VCaP (cell line): ENCODE measurements around the gene BBS7.

Experiments
- H3K27ac ChIP-seq: fragments of 450-650 bp; 2 replicates; pipeline ENCODE4 v1.5.1; 2017
- TF ChIP-seq, protein P1 (sequence below): fragments of 450-650 bp; conservative IDR thresholded peaks from 2 replicates; pipeline ENCODE4 v1.5.1; 2017; ENCODE audit warnings: mild to moderate bottlenecking, moderate library complexity

The BBS7 gene

GRCh38 chr4:121784401-121784800 lies 85.9 kb downstream of the BBS7 start:
- TF ChIP-seq, protein P1, sequence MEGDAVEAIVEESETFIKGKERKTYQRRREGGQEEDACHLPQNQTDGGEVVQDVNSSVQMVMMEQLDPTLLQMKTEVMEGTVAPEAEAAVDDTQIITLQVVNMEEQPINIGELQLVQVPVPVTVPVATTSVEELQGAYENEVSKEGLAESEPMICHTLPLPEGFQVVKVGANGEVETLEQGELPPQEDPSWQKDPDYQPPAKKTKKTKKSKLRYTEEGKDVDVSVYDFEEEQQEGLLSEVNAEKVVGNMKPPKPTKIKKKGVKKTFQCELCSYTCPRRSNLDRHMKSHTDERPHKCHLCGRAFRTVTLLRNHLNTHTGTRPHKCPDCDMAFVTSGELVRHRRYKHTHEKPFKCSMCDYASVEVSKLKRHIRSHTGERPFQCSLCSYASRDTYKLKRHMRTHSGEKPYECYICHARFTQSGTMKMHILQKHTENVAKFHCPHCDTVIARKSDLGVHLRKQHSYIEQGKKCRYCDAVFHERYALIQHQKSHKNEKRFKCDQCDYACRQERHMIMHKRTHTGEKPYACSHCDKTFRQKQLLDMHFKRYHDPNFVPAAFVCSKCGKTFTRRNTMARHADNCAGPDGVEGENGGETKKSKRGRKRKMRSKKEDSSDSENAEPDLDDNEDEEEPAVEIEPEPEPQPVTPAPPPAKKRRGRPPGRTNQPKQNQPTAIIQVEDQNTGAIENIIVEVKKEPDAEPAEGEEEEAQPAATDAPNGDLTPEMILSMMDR = no peak
- H3K27ac ChIP-seq = no peak overlapping the region

DNA sequence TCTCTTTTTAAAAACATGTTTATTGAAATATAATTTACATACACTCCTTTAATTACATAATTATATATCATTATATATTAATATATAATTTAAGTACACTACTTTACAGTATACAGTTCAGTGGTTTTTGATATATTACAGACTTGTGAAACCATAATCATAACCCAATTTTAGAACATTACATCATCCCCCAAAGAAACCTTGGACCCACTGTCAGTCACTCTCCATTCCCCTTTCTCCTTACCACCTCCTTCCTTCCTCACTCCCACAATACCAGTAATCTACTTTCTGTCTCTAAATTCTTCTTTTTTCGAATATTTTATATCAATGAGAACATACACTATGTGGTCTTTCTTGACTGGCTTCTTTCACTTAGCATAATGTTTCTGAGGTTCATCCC lies 87.1 kb downstream of the BBS7 start:
- no peak overlapping the region for H3K27ac ChIP-seq
- TF ChIP-seq, protein P1 = no peak

- no peak overlapping the region for H3K27ac ChIP-seq
- TF ChIP-seq, protein P1 = no peak
Observed at GRCh38 chr4:121778991-121779628, 91.2 kb downstream of the BBS7 start.

DNA sequence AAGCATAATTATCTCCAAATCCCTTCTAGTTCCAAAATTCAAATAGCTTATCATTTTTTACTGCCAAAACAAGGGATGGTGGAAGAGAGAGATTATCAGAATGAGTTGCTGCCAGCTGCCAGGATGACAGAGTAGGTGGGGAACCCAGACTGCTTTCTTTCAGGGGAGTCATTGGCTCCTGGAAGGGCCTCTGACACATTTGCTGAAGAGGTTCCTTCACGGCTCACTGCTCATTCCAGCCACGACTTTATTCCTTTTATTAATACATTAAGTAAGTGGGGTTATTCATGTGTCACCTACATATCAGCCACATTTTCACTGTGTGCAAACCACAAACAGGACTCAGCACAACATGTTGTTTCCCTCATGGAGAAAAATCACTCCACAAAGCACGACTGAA lies 92.6 kb downstream of the BBS7 start:
- H3K27ac ChIP-seq = no peak overlapping the region
- TF ChIP-seq, protein P1 = no peak

DNA sequence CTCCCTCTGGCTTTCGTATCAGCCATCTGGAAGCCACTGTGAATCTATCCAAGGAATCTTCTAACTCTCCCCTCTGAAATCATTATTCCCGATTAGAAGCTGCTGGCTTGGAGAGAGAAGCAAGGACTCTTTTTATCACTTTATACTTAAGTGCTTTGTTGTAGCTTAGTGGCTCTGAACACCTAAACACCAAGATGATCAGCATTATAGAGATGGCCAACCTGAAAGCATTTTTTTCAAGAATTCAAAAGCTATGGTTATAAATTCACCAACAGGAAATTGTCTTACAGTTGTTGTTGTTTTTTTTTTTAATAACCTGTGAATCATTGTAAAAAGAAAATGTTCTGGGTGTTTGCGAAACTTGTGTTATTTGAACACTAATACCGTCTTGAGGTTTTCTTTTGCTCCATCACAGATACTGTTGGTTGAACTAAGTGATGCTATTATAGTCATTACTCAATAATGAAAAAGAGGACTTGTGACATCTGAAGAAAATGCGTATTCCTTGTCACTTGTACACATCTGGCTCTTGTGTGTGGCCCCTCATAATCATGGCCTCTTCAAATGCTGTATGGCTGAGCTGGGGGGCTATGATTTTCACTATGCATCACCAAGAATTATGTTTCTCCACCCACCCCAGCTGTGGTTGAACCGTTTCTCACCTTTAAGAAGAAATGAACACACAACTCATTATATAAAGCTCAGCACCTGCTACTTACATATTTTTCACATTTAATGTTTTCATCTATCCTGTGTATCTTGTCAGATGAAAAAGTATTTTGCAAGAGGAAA lies 93.5 kb downstream of the BBS7 start:
- TF ChIP-seq, protein P1 = no peak
- H3K27ac ChIP-seq = no peak overlapping the region
